WERI-Rb-1 (cell line): ENCODE data around the gene MMD.

Source experiments
- DNase-seq: peaks from one replicate; pipeline ENCODE4 v3.0.0-alpha.2; 2020
- H3K27ac ChIP-seq: fragments of 250-450 bp; sonication (Bioruptor Pico); 2 replicates; pipeline ENCODE4 v1.5.1; 2020; ENCODE audit warnings: mild to moderate bottlenecking, moderate library complexity
- H3K27me3 ChIP-seq: fragments of 250-450 bp; sonication (Bioruptor Pico); 2 replicates; pipeline ENCODE4 v1.5.1; 2021; ENCODE audit warnings: mild to moderate bottlenecking, low read depth, moderate library complexity; ENCODE audit not compliant: insufficient read depth, severe bottlenecking
- H3K36me3 ChIP-seq: fragments of 250-450 bp; sonication (Bioruptor Pico); 2 replicates; pipeline ENCODE4 v1.5.1; 2020; ENCODE audit warnings: mild to moderate bottlenecking, moderate library complexity
- H3K4me3 ChIP-seq: 2 replicates; pipeline ENCODE4 v1.5.1; 2011; ENCODE audit warnings: low read depth, mild to moderate bottlenecking, control low read depth, low read length
- H3K9me3 ChIP-seq: fragments of 250-450 bp; sonication (Bioruptor Pico); 2 replicates; pipeline ENCODE4 v1.5.1; 2021; ENCODE audit warnings: mild to moderate bottlenecking, moderate library complexity; ENCODE audit not compliant: severe bottlenecking
- TF ChIP-seq, protein P1 (sequence below): IDR thresholded peaks from 2 replicates; pipeline ENCODE4 v1.5.1; 2011; ENCODE audit warnings: low read depth, mild to moderate bottlenecking, control low read depth, inconsistent platforms, low read length

The MMD gene

DNA sequence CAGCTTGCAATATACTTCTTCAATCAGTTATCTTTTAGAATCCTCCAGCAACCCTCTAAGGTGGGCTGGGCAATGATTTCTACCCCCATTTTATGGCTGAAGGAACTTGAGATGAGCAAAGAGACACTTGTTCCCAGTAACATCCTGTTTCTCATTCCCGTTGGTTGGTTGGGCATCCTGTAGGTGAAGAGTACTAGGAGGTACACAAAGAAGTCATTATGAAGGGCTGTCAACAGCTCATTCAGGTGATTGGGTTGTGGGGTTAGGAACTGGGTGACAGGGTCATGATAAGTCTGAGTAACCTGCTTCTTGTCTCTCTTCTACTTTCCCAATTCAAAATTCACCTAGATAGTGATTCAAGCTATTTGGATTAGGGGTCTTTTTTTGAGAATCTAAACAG, 76.5 kb downstream of the MMD start:
- Histone ChIP-seq H3K9me3 (no peaks in the 10 kb centered on the region), H3K27ac (no peak overlapping the region), H3K36me3 (no peaks in the 10 kb centered on the region), H3K27me3 (no peaks in the 10 kb centered on the region), H3K4me3 (no peak overlapping the region)
- TF ChIP-seq, protein P1, sequence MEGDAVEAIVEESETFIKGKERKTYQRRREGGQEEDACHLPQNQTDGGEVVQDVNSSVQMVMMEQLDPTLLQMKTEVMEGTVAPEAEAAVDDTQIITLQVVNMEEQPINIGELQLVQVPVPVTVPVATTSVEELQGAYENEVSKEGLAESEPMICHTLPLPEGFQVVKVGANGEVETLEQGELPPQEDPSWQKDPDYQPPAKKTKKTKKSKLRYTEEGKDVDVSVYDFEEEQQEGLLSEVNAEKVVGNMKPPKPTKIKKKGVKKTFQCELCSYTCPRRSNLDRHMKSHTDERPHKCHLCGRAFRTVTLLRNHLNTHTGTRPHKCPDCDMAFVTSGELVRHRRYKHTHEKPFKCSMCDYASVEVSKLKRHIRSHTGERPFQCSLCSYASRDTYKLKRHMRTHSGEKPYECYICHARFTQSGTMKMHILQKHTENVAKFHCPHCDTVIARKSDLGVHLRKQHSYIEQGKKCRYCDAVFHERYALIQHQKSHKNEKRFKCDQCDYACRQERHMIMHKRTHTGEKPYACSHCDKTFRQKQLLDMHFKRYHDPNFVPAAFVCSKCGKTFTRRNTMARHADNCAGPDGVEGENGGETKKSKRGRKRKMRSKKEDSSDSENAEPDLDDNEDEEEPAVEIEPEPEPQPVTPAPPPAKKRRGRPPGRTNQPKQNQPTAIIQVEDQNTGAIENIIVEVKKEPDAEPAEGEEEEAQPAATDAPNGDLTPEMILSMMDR, result no peak
- DNase-seq, result no peak

DNA sequence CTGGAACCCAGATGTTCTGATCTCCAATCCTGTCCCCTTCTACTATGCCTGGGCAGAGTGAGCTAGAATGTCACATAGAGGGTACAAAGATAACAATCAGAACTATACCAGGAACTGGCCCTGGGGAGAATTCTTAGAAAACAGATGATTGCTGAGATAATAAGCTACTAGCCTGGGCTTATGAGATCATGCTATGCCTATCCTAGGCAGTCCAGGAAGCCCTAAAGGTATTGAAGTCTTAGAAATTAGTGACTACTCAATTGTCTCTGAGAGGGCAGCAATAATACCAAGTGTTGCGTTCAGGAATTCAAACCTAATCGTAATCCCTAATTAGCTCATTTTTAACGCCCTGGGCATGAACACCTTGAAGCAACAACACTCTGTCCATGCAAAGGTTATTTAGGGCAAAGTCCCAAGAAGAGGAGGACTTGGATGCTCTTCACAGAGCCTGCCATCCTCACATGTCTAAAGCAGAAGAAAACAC, 77.1 kb downstream of the MMD start:
- Histone ChIP-seq H3K36me3 (no peaks in the 10 kb centered on the region), H3K9me3 (no peaks in the 10 kb centered on the region), H3K27me3 (no peaks in the 10 kb centered on the region), H3K27ac (no peak overlapping the region), H3K4me3 (no peak overlapping the region)
- TF ChIP-seq, protein P1, result no peak
- DNase-seq, result no peak

GRCh38 chr17:55343900-55344513, 77.6 kb downstream of the MMD start:
- no peak for DNase-seq
- no peaks in the 10 kb centered on the region for H3K27me3 ChIP-seq

GRCh38 chr17:55342800-55343585, 78.6 kb downstream of the MMD start:
- Histone ChIP-seq H3K9me3 (no peaks in the 10 kb centered on the region), H3K4me3 (no peak overlapping the region), H3K27me3 (no peaks in the 10 kb centered on the region), H3K36me3 (no peaks in the 10 kb centered on the region), H3K27ac (no peak overlapping the region)
- TF ChIP-seq, protein P1, result no peak
- no peak for DNase-seq

More at GRCh38 chr17:55343900-55344513, 77.6 kb downstream of the MMD start:
- TF ChIP-seq, protein P1, result no peak
- Histone ChIP-seq H3K36me3 (no peaks in the 10 kb centered on the region), H3K4me3 (no peak overlapping the region), H3K27ac (no peak overlapping the region), H3K9me3 (no peaks in the 10 kb centered on the region)
